K562 (cell line): ENCODE data around the gene GSG1L2. TPM values are rescaled to one million over a fixed set of nuclear protein-coding genes. Genes with fewer than 3 reads are reported as not detected.

Experiments
- DNMT1 ChIP-seq: fragments of 450-650 bp; IDR thresholded peaks from 2 replicates; pipeline ENCODE4 v1.6.1; 2016; ENCODE audit warnings: antibody characterized with exemption, mild to moderate bottlenecking
- REST ChIP-seq, 2 experiments: fragments of 450-650 bp; formaldehyde crosslinking in 1 of 2; IDR thresholded peaks; 2 replicates each; pipeline versions ENCODE4 v1.4.0 to v1.6.1; 2014 to 2020; ENCODE audit warnings: mild to moderate bottlenecking in 2 of 2, borderline replicate concordance in 1 of 2, low read depth in 1 of 2
- SFPQ ChIP-seq: fragments of 200-400 bp; formaldehyde crosslinking; IDR thresholded peaks from 2 replicates; pipeline ENCODE4 v1.6.1; 2017; ENCODE audit warnings: mild to moderate bottlenecking, low read depth, low read length, moderate library complexity
- ZNF165 ChIP-seq: fragments of 250-450 bp; sonication (Bioruptor Pico); IDR thresholded peaks from 2 replicates; pipeline ENCODE4 v1.4.0; 2020; ENCODE audit warnings: borderline replicate concordance
- polyA plus RNA-seq, 8 experiments: library from polyadenylated mRNA; depleted of rRNA in 4 of 8; stranded (reverse) in 5 of 8; unstranded in 3 of 8; fragments of >200 nt; fragmentation: Nextera tagmentation in 2 of 8; fragmentation: Illumina TruSeq in 1 of 8; extraction: Ambion mirVana in 2 of 8; extraction: Trizol in 1 of 8; gene quantifications; 2 replicates each; pipeline versions ENCODE4 v1.2.1 to v1.2.3, GENCODE V29; 2011 to 2014; ENCODE audit warnings: inconsistent platforms in 1 of 8, missing spikeins in 1 of 8
- total RNA-seq, 7 experiments: library from RNA; depleted of rRNA in 6 of 7; stranded (reverse); fragments of >200 nt in 6 of 7; fragmentation: Illumina TruSeq in 2 of 7; extraction: Trizol in 2 of 7; gene quantifications; 2 replicates each; pipeline versions ENCODE4 v1.2.1 to v1.2.3, GENCODE V29; 2011 to 2021; ENCODE audit warnings: low replicate concordance in 1 of 7

The GSG1L2 gene
- total and polyA plus RNA-seq, 9 of the 15 experiments (the other 6 are each of a cell fraction or from before 2014, with no cell fraction given): not detected

DNA sequence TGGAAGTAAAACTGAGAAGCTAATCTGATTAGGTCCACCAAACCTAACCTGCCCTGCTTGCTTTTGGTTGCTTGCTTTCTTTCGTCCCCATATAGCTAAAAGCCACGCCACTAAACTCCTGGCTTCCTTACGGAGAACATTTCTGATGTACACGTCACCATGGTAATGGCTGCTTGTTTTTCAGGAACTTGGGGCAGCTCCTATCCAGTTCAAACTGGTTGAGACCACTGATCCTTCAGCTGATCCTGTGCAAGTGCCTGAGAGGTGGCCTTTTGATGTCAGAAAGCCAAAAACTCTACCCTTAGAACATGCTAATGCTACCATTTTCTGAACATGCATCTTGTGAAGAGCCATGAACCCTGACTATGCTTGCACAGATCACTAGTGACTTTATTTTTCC is 16.1 kb downstream of the GSG1L2 start (continued):
- peak; percentile 92 for TF ChIP-seq REST (IDR thresholded peaks at IDR 0.05; ENCODE audit: borderline replicate concordance)
- TF ChIP-seq REST (CRISPR knock-in tag; IDR thresholded peaks at IDR 0.05; ENCODE audit: low read depth): no peak
- no peak for TF ChIP-seq SFPQ
- no peak for TF ChIP-seq DNMT1
- no peak for TF ChIP-seq ZNF165 (CRISPR knock-in tag)
